HepG2 (cell line): ENCODE measurements around the gene HDHD3. TPM values are rescaled to one million over a fixed set of nuclear protein-coding genes. Genes with fewer than 3 reads are reported as not detected.

Experiments used
- ARID2 ChIP-seq: sonication (generic); formaldehyde crosslinking; IDR thresholded peaks from 2 replicates; pipeline ENCODE4 v1.8.1; 2022; ENCODE audit warnings: mild to moderate bottlenecking, missing genetic modification reagents, borderline replicate concordance
- CREM ChIP-seq, 2 experiments: sonication (generic) in 1 of 2; formaldehyde crosslinking in 1 of 2; IDR thresholded peaks; 2 replicates each; pipeline versions ENCODE4 v1.4.0 to v1.6.1; 2016 to 2020; ENCODE audit warnings: antibody characterized with exemption in 1 of 2, mild to moderate bottlenecking in 1 of 2, missing genetic modification reagents in 1 of 2
- GRHL1 ChIP-seq: sonication (generic); formaldehyde crosslinking; conservative IDR thresholded peaks from 2 replicates; pipeline ENCODE4 v1.8.0; 2022; ENCODE audit warnings: missing genetic modification reagents
- HNRNPL ChIP-seq: fragments of 200-400 bp; formaldehyde crosslinking; IDR thresholded peaks from 2 replicates; pipeline ENCODE4 v1.6.1; 2017; ENCODE audit warnings: mild to moderate bottlenecking, low read depth, low read length
- KMT2A ChIP-seq: sonication (generic); formaldehyde crosslinking; IDR thresholded peaks from 2 replicates; pipeline ENCODE4 v1.4.0; 2020; ENCODE audit warnings: missing genetic modification reagents
- LCORL ChIP-seq, 2 experiments: fragments of 450-650 bp in 1 of 2; sonication (generic) in 1 of 2; formaldehyde crosslinking in 1 of 2; IDR thresholded peaks; 2 replicates each; pipeline versions ENCODE4 v1.5.0 to v1.6.1; 2017 to 2020; ENCODE audit warnings: antibody characterized with exemption in 1 of 2, missing genetic modification reagents in 1 of 2
- MYPOP ChIP-seq: sonication (generic); formaldehyde crosslinking; IDR thresholded peaks from 2 replicates; pipeline ENCODE4 v1.8.1; 2023; ENCODE audit warnings: mild to moderate bottlenecking, moderate library complexity, missing genetic modification reagents
- RERE ChIP-seq: IDR thresholded peaks from 2 replicates; pipeline ENCODE4 v1.6.1; 2016; ENCODE audit warnings: low read depth, missing genetic modification reagents, missing compliant biosample characterization
- SALL1 ChIP-seq: sonication (generic); formaldehyde crosslinking; IDR thresholded peaks from 2 replicates; pipeline ENCODE4 v1.8.0; 2022; ENCODE audit warnings: mild to moderate bottlenecking, missing genetic modification reagents
- SPEN ChIP-seq: sonication (generic); formaldehyde crosslinking; IDR thresholded peaks from 2 replicates; pipeline ENCODE4 v1.5.1; 2020; ENCODE audit warnings: low read depth, mild to moderate bottlenecking, missing genetic modification reagents
- SRF ChIP-seq: IDR thresholded peaks from 2 replicates; pipeline ENCODE4 v1.6.1; 2011; ENCODE audit warnings: mild to moderate bottlenecking, low read depth, low read length, moderate library complexity
- TERF1 ChIP-seq: sonication (generic); formaldehyde crosslinking; IDR thresholded peaks from 2 replicates; pipeline ENCODE4 v1.8.0; 2022; ENCODE audit warnings: mild to moderate bottlenecking, missing genetic modification reagents, moderate library complexity
- ZNF280B ChIP-seq: sonication (generic); formaldehyde crosslinking; IDR thresholded peaks from 2 replicates; pipeline ENCODE4 v1.5.0; 2020; ENCODE audit warnings: missing genetic modification reagents, mild to moderate bottlenecking, borderline replicate concordance
- ZNF292 ChIP-seq: sonication (generic); formaldehyde crosslinking; IDR thresholded peaks from 2 replicates; pipeline ENCODE4 v1.8.1; 2022; ENCODE audit warnings: mild to moderate bottlenecking, low read depth, missing genetic modification reagents, borderline replicate concordance
- ZNF652 ChIP-seq: IDR thresholded peaks from 2 replicates; pipeline ENCODE4 v1.6.1; 2016; ENCODE audit warnings: low read depth, borderline replicate concordance
- ZNF773 ChIP-seq: sonication (generic); formaldehyde crosslinking; IDR thresholded peaks from 2 replicates; pipeline ENCODE4 v1.4.0; 2020; ENCODE audit warnings: missing genetic modification reagents, borderline replicate concordance
- polyA plus RNA-seq, 8 experiments: library from polyadenylated mRNA; depleted of rRNA in 3 of 8; stranded (reverse) in 7 of 8; unstranded in 1 of 8; fragments of >200 nt; fragmentation: Illumina TruSeq in 4 of 8; extraction: Trizol in 4 of 8; gene quantifications; 2 replicates each; pipeline versions ENCODE4 v1.2.1 to v1.2.3, GENCODE V29; 2011 to 2016; ENCODE audit warnings: low read depth in 4 of 8, missing spikeins in 1 of 8, mixed read lengths in 1 of 8; ENCODE audit not compliant: insufficient read depth in 1 of 8
- total RNA-seq, 5 experiments: library from RNA; depleted of rRNA; stranded (reverse); fragments of >200 nt; fragmentation: Illumina TruSeq; extraction: Trizol; gene quantifications; 2 replicates each; pipeline ENCODE4 v1.2.3, GENCODE V29; 2016; ENCODE audit warnings: low read depth in 1 of 5

HDHD3 gene
- total and polyA plus RNA-seq, 2 of the 13 experiments (the other 11 are each of a cell fraction or from before 2014, with no cell fraction given): 23.1 to 38.5 TPM

GRCh38 chr9:113387560-113388230 is 10.9 kb upstream of the HDHD3 start (continued):
- 0 out of 2 replicates have a peak, but pooled peaks have one; percentile 42 for TF ChIP-seq RERE
- no peak for TF ChIP-seq SRF
- TF ChIP-seq TERF1 (CRISPR knock-in tag): no peak
- TF ChIP-seq ZNF292: peak; percentile 72
- TF ChIP-seq ZNF652 (CRISPR knock-in tag): no peak; the same call in 1 of the 2 replicates
- peak; percentile 37; the same call in 1 of the 2 replicates for TF ChIP-seq CREM (IDR thresholded peaks at IDR 0.05)
- TF ChIP-seq CREM (CRISPR knock-in tag; IDR thresholded peaks at IDR 0.05): no peak
- peak; percentile 80 for TF ChIP-seq SALL1 (CRISPR knock-in tag)
- TF ChIP-seq LCORL (IDR thresholded peaks at IDR 0.05): no peak
- TF ChIP-seq LCORL (CRISPR knock-in tag; IDR thresholded peaks at IDR 0.05): peak; percentile 81
- no peak for TF ChIP-seq GRHL1 (CRISPR knock-in tag)
- TF ChIP-seq ZNF280B (CRISPR knock-in tag): no peak; the same call in 1 of the 2 replicates
- peak; percentile 89 for TF ChIP-seq HNRNPL
- peak; percentile 91; the same call in 1 of the 2 replicates for TF ChIP-seq SPEN (CRISPR knock-in tag)
- no peak for TF ChIP-seq ZNF773 (CRISPR knock-in tag)
- peak; percentile 74; the same call in 1 of the 2 replicates for TF ChIP-seq ARID2
- no peak for TF ChIP-seq KMT2A (CRISPR knock-in tag)
- peak; percentile 54; the same call in 1 of the 2 replicates for TF ChIP-seq MYPOP (CRISPR knock-in tag)
